SK-N-SH (cell line): ENCODE results near the gene LAMC2. TPM values are rescaled to one million over a fixed set of nuclear protein-coding genes. Genes with fewer than 3 reads are reported as not detected.

Experiments
- CTCF ChIA-PET: fragments of 300-600, 350-600 bp; formaldehyde crosslinking; extraction: SDS; loops from one replicate; lab custom pipeline; 2021; lab: Yijun Ruan, JAX
- POLR2A ChIA-PET: fragments of 350-600 bp; sonication (Branson Sonifier 250); formaldehyde crosslinking; extraction: SDS; loops from one replicate; lab custom pipeline; 2020; ENCODE audit warnings: antibody characterized with exemption, inconsistent platforms; lab: Yijun Ruan, JAX
- DNase-seq: peaks from one replicate; pipeline ENCODE4 v3.0.0; 2012
- H2AFZ ChIP-seq: fragments of 200-600 bp; sonication (generic); 2 replicates; pipeline ENCODE4 v1.8.1; 2016; ENCODE audit warnings: antibody characterized with exemption, mild to moderate bottlenecking, low read depth
- H3F3A ChIP-seq: fragments of 200-600 bp; sonication (generic); replicated peaks from 2 replicates; pipeline ENCODE3; 2016; ENCODE audit warnings: antibody characterized with exemption, mild to moderate bottlenecking; ENCODE audit not compliant: insufficient read depth
- H3K27ac ChIP-seq, 2 experiments: fragments of 200-500 bp in 1 of 2; fragments of 200-600 bp in 1 of 2; sonication (Bioruptor generic) in 1 of 2; sonication (generic), shearing (Covaris generic) in 1 of 2; 2 replicates each; pipeline versions ENCODE4 v1.5.1 to v1.6.1; 2014 to 2016; ENCODE audit warnings: low read depth in 2 of 2, inconsistent platforms in 1 of 2, low read length in 1 of 2, mild to moderate bottlenecking in 1 of 2, mixed read lengths in 1 of 2
- H3K27me3 ChIP-seq: fragments of 200-600 bp; sonication (generic), shearing (Covaris generic); 2 replicates; pipeline ENCODE4 v1.6.1; 2016; ENCODE audit warnings: mixed run types; ENCODE audit not compliant: insufficient read depth
- H3K36me3 ChIP-seq, 2 experiments: fragments of 200-500 bp in 1 of 2; fragments of 200-600 bp in 1 of 2; sonication (Bioruptor generic) in 1 of 2; sonication (generic) in 1 of 2; replicated peaks in 1 of 2; 2 replicates each; pipeline versions ENCODE3 to v1.5.1; 2014 to 2016; ENCODE audit warnings: low read length in 1 of 2, mild to moderate bottlenecking in 1 of 2; ENCODE audit not compliant: insufficient read depth in 2 of 2, control insufficient read depth in 1 of 2
- H3K4me1 ChIP-seq, 2 experiments: fragments of 200-500 bp in 1 of 2; fragments of 200-600 bp in 1 of 2; sonication (Bioruptor generic) in 1 of 2; sonication (generic), shearing (Covaris generic) in 1 of 2; 2 replicates each; pipeline versions ENCODE4 v1.5.1 to v1.6.1; 2014 to 2016; ENCODE audit warnings: low read depth in 1 of 2, low read length in 1 of 2, mixed run types in 1 of 2; ENCODE audit not compliant: insufficient read depth in 2 of 2, control insufficient read depth in 1 of 2
- H3K4me2 ChIP-seq: fragments of 200-600 bp; sonication (generic), shearing (Covaris generic); 2 replicates; pipeline ENCODE4 v1.6.1; 2017; ENCODE audit warnings: mixed run types
- H3K4me3 ChIP-seq, 2 experiments: fragments of 200-500 bp in 1 of 2; fragments of 200-600 bp in 1 of 2; sonication (Bioruptor generic) in 1 of 2; sonication (generic), shearing (Covaris generic) in 1 of 2; 2 replicates each; pipeline versions ENCODE4 v1.5.1 to v1.8.1; 2014 to 2016; ENCODE audit warnings: low read depth in 2 of 2, inconsistent platforms in 1 of 2, low read length in 1 of 2, mild to moderate bottlenecking in 1 of 2, mixed read lengths in 1 of 2, moderate library complexity in 1 of 2
- H3K79me2 ChIP-seq: fragments of 200-600 bp; sonication (generic); 2 replicates; pipeline ENCODE4 v1.8.1; 2017; ENCODE audit warnings: mild to moderate bottlenecking; ENCODE audit not compliant: insufficient read depth
- H3K9ac ChIP-seq: fragments of 200-600 bp; sonication (generic); 2 replicates; pipeline ENCODE4 v1.6.1; 2017; ENCODE audit warnings: mixed run types
- H3K9me2 ChIP-seq: fragments of 200-600 bp; sonication (generic); 2 replicates; pipeline ENCODE4 v1.6.1; 2017; ENCODE audit warnings: mixed run types
- H3K9me3 ChIP-seq: fragments of 200-600 bp; sonication (generic); 2 replicates; pipeline ENCODE4 v1.6.1; 2017; ENCODE audit warnings: mixed run types, mild to moderate bottlenecking, moderate library complexity
- H4K20me1 ChIP-seq: fragments of 200-600 bp; sonication (generic); 2 replicates; pipeline ENCODE4 v1.6.1; 2017; ENCODE audit warnings: mild to moderate bottlenecking, mixed run types; ENCODE audit not compliant: insufficient read depth
- CHD2 ChIP-seq: fragments of 150-350 bp; IDR thresholded peaks from 2 replicates; pipeline ENCODE4 v1.6.1; 2018; ENCODE audit warnings: low read length; ENCODE audit not compliant: partially characterized antibody
- CTCF ChIP-seq: fragments of 200-600 bp; sonication (generic); IDR thresholded peaks from 2 replicates; pipeline ENCODE4 v1.6.1; 2017; ENCODE audit warnings: antibody characterized with exemption, mild to moderate bottlenecking, moderate library complexity
- ELF1 ChIP-seq: IDR thresholded peaks from 2 replicates; pipeline ENCODE4 v1.4.0; 2012
- FOSL2 ChIP-seq: IDR thresholded peaks from 2 replicates; pipeline ENCODE4 v1.4.0; 2012; ENCODE audit warnings: low read depth, mild to moderate bottlenecking, moderate library complexity, borderline replicate concordance
- FOXJ3 ChIP-seq: sonication (generic); formaldehyde crosslinking; IDR thresholded peaks from 2 replicates; pipeline ENCODE4 v1.5.1; 2020; ENCODE audit warnings: mild to moderate bottlenecking, missing genetic modification reagents
- FOXM1 ChIP-seq: IDR thresholded peaks from 2 replicates; pipeline ENCODE4 v1.4.0; 2012; ENCODE audit warnings: low read depth, mild to moderate bottlenecking
- IRF3 ChIP-seq: fragments of 150-350 bp; IDR thresholded peaks from 2 replicates; pipeline ENCODE4 v1.6.1; 2016; ENCODE audit warnings: mild to moderate bottlenecking, low read depth, low read length
- JUND ChIP-seq: IDR thresholded peaks from 2 replicates; pipeline ENCODE4 v1.4.0; 2012
- MXI1 ChIP-seq: IDR thresholded peaks from 2 replicates; pipeline ENCODE4 v1.6.1; 2012; ENCODE audit warnings: mild to moderate bottlenecking, low read depth, low read length, improper control_type of control experiment
- PBX3 ChIP-seq: IDR thresholded peaks from 2 replicates; pipeline ENCODE4; 2012
- POLR2AphosphoS5 ChIP-seq: IDR thresholded peaks from 2 replicates; pipeline ENCODE4 v1.6.1; 2012; ENCODE audit warnings: low read depth, low read length
- RCOR1 ChIP-seq: fragments of 150-350 bp; IDR thresholded peaks from 2 replicates; pipeline ENCODE4 v1.6.1; 2017; ENCODE audit warnings: antibody characterized with exemption, low read length
- YY1 ChIP-seq: IDR thresholded peaks from 2 replicates; pipeline ENCODE4 v1.4.0; 2012; ENCODE audit warnings: low read depth, mild to moderate bottlenecking
- ZBTB33 ChIP-seq: IDR thresholded peaks from 2 replicates; pipeline ENCODE4 v1.4.0; 2012; ENCODE audit warnings: low read depth, borderline replicate concordance
- WGBS: methylation state at CpG from one replicate; pipeline ENCODE4 v1.1.6; 2017; ENCODE audit warnings: low lambda C conversion rate; 5-methylcytosine and 5-hydroxymethylcytosine counted together
- polyA plus RNA-seq, 3 experiments: library from polyadenylated mRNA; depleted of rRNA; stranded (reverse); fragments of >200 nt; gene quantifications; 2 replicates each; pipeline ENCODE4 v1.2.3, GENCODE V29; 2012

Gene LAMC2
- polyA plus RNA-seq, 1 of the 3 experiments (the other 2 are of a cell fraction) = 0.15 TPM

DNA sequence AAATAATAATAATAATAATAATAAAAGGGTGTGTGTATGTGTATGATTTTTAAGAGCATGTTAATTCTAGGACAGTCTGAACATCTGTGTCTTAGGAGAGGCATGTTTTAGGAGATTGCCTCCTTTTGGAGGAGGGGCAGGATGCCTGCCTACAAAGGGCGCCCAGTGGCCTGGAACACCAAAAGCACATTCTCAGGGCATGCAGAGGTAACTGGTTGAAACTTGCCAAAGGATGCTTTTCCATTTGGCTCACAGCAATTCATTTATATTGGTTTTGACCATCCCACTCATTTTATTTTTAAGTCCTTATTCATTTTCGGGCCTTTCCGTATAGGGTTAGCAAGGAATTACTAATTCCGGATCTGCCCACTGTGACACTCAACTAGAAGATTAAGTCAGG, 21.1 kb upstream of the LAMC2 start:
- peaks cover 0 to 18% of the 10 kb centered on the region in 2 experiments for H3K4me1 ChIP-seq
- H3K9me2 ChIP-seq = no peaks in the 10 kb centered on the region
- H3K27me3 ChIP-seq = no peaks in the 10 kb centered on the region
- H4K20me1 ChIP-seq = no peaks in the 10 kb centered on the region
- peak overlapping the region in 1 of 2 experiments; percentile 78; a peak in 1 of 4 replicates for H3K27ac ChIP-seq
- H3K79me2 ChIP-seq = no peaks in the 10 kb centered on the region
- H3F3A ChIP-seq = peaks cover 21% of the 10 kb centered on the region
- no peak overlapping the region for H3K9ac ChIP-seq
- over 99% methylated on average over 4 of the region's 4 CpGs for WGBS
- no peak overlapping the region for H3K4me3 ChIP-seq
- DNase-seq = no peak
- H3K36me3 ChIP-seq = no peaks in the 10 kb centered on the region
- CTCF ChIA-PET = no interaction called here
- TF ChIP-seq JUND (no peak), CHD2 (no peak), PBX3 (no peak), POLR2AphosphoS5 (no peak), FOSL2 (no peak), RCOR1 (no peak), IRF3 (no peak), FOXM1 (no peak), MXI1 (no peak), ZBTB33 (no peak), CTCF (no peak), ELF1 (no peak), FOXJ3 (CRISPR knock-in tag) (no peak), YY1 (no peak)
- POLR2A ChIA-PET = no interaction called here
- H3K9me3 ChIP-seq = no peaks in the 10 kb centered on the region
- H2AFZ ChIP-seq = no peak overlapping the region; the same call in 1 of the 2 replicates
- H3K4me2 ChIP-seq = no peak overlapping the region
